ENCODE results near the gene SEMA4B.
"Not testable (repeated sequence)": the region's sequence is repeated elsewhere in the genome, so short reads cannot be mapped to it uniquely, and the experiment has no call there.

SEMA4B gene

GRCh38 chr15:90228960-90229359 is 27.8 kb downstream of the SEMA4B start:
- no peak for DNase-seq

GRCh38 chr15:90230071-90230494 is 29.0 kb downstream of the SEMA4B start:
- DNase-seq = no peak

- no peak for DNase-seq
Measured at GRCh38 chr15:90230610-90231009, 29.5 kb downstream of the SEMA4B start.

GRCh38 chr15:90231028-90232017 is 30.2 kb downstream of the SEMA4B start:
- no peak for DNase-seq

- DNase-seq = no peak
Measured at GRCh38 chr15:90232196-90232595, 31.1 kb downstream of the SEMA4B start.

- DNase-seq = no peak
Measured at GRCh38 chr15:90232941-90233386, 31.8 kb downstream of the SEMA4B start.

- no peak for DNase-seq
Measured at GRCh38 chr15:90233387-90234095, 32.4 kb downstream of the SEMA4B start, which contains the start of gene CIB1. TSS of gene CIB1 (minus strand) at chr15:90233941. CDS start at chr15:90233885, 56 bp downstream.

- peak; percentile 90 for DNase-seq
Measured at GRCh38 chr15:90234096-90234988, 33.2 kb downstream of the SEMA4B start, which contains the start of gene GDPGP1. TSS of gene GDPGP1 (plus strand) at chr15:90234209. CDS start at chr15:90240909, 6,700 bp downstream.

GRCh38 chr15:90239371-90239770 is 38.2 kb downstream of the SEMA4B start:
- no peak for DNase-seq

GRCh38 chr15:90240856-90241255 is 39.7 kb downstream of the SEMA4B start:
- peak; percentile 31 for DNase-seq

GRCh38 chr15:90241343-90242192 is 40.4 kb downstream of the SEMA4B start:
- DNase-seq = peak; percentile 45

- DNase-seq = no peak
Measured at GRCh38 chr15:90243943-90244639, 43.0 kb downstream of the SEMA4B start.

GRCh38 chr15:90248789-90249202 is 47.7 kb downstream of the SEMA4B start:
- DNase-seq = no peak

GRCh38 chr15:90249203-90249863 is 48.2 kb downstream of the SEMA4B start, which contains the start of gene TTLL13:
TSS of gene TTLL13 (plus strand) at chr15:90249556. CDS start at chr15:90250631, 1,075 bp downstream.
- DNase-seq = peak; percentile 82

- no peak for DNase-seq
Measured at GRCh38 chr15:90257776-90258175, 56.6 kb downstream of the SEMA4B start.

GRCh38 chr15:90259524-90259923 is 58.4 kb downstream of the SEMA4B start:
- no peak for DNase-seq

GRCh38 chr15:90260731-90261130 is 59.6 kb downstream of the SEMA4B start:
- DNase-seq = not testable (repeated sequence)

- no peak for DNase-seq
Measured at GRCh38 chr15:90261811-90262210, 60.7 kb downstream of the SEMA4B start.

GRCh38 chr15:90262426-90262825 is 61.3 kb downstream of the SEMA4B start:
- DNase-seq = no peak

- no peak for DNase-seq
Measured at GRCh38 chr15:90264671-90265070, 63.5 kb downstream of the SEMA4B start.

Measured in NCI-H2171 (cell line).